Neural progenitor cell (in vitro differentiated cells): ENCODE data around the gene PHOX2B. TPM values are rescaled to one million over a fixed set of nuclear protein-coding genes. Genes with fewer than 3 reads are reported as not detected.

Experiments
- DNase-seq: peaks from one replicate; pipeline ENCODE4 v3.0.0-alpha.2; 2016; ENCODE audit warnings: low spot score
- H2AFZ ChIP-seq: fragments of 200-600 bp; sonication (generic); replicated peaks from 2 replicates; pipeline ENCODE4 v1.6.1; 2016; ENCODE audit warnings: antibody characterized with exemption
- H3F3A ChIP-seq: fragments of 200-600 bp; sonication (generic); 2 replicates; pipeline ENCODE4 v1.6.1; 2016; ENCODE audit warnings: antibody characterized with exemption, low read depth
- H3K27ac ChIP-seq: fragments of 200-600 bp; sonication (generic); 2 replicates; pipeline ENCODE4 v1.5.1; 2016; ENCODE audit warnings: mild to moderate bottlenecking
- H3K27me3 ChIP-seq: fragments of 200-600 bp; sonication (generic); 2 replicates; pipeline ENCODE4 v1.6.1; 2016; ENCODE audit warnings: mild to moderate bottlenecking, moderate library complexity
- H3K36me3 ChIP-seq: fragments of 200-600 bp; sonication (generic); 2 replicates; pipeline ENCODE4 v1.5.1; 2016
- H3K4me1 ChIP-seq: fragments of 200-600 bp; sonication (generic); 2 replicates; pipeline ENCODE4 v1.6.1; 2016; ENCODE audit warnings: mixed run types
- H3K4me2 ChIP-seq: fragments of 200-600 bp; sonication (generic); 2 replicates; pipeline ENCODE4 v1.6.1; 2016
- H3K4me3 ChIP-seq: fragments of 200-600 bp; sonication (generic); 2 replicates; pipeline ENCODE4 v1.5.1; 2016
- H3K79me2 ChIP-seq: fragments of 200-600 bp; sonication (generic); 2 replicates; pipeline ENCODE4 v1.6.1; 2016; ENCODE audit warnings: low read depth
- H3K9ac ChIP-seq: fragments of 200-600 bp; sonication (generic); 2 replicates; pipeline ENCODE4 v1.6.1; 2016
- H3K9me3 ChIP-seq: fragments of 200-600 bp; sonication (generic); 2 replicates; pipeline ENCODE4 v1.5.1; 2016; ENCODE audit warnings: low read depth
- H4K20me1 ChIP-seq: fragments of 200-600 bp; sonication (generic); 2 replicates; pipeline ENCODE4 v1.6.1; 2016; ENCODE audit warnings: low read depth
- H3K27ac Mint-ChIP-seq: 3 replicates; pipeline ENCODE4 v1.8.0; 2021; ENCODE audit warnings: mixed read lengths
- H3K27me3 Mint-ChIP-seq: 2 replicates; pipeline ENCODE4 v1.8.0; 2022; ENCODE audit warnings: low read depth, mild to moderate bottlenecking, inconsistent platforms, moderate library complexity, mixed read lengths; ENCODE audit not compliant: insufficient read depth
- H3K36me3 Mint-ChIP-seq: 3 replicates; pipeline ENCODE4 v1.8.0; 2021; ENCODE audit warnings: mixed read lengths
- H3K4me1 Mint-ChIP-seq: 3 replicates; pipeline ENCODE4 v1.8.0; 2021; ENCODE audit warnings: mixed read lengths
- H3K4me3 Mint-ChIP-seq: 3 replicates; pipeline ENCODE4 v1.8.0; 2021; ENCODE audit warnings: mild to moderate bottlenecking, moderate library complexity, mixed read lengths
- H3K9me3 Mint-ChIP-seq: 3 replicates; pipeline ENCODE4 v1.8.0; 2020; ENCODE audit warnings: mixed read lengths
- CTCF ChIP-seq: fragments of 200-600 bp; sonication (generic); IDR thresholded peaks from 2 replicates; pipeline ENCODE4 v1.5.1; 2017; ENCODE audit warnings: antibody characterized with exemption, mild to moderate bottlenecking
- EZH2 ChIP-seq: fragments of 200-600 bp; sonication (generic); IDR thresholded peaks from 2 replicates; pipeline ENCODE4 v1.6.1; 2017; ENCODE audit warnings: antibody characterized with exemption, mild to moderate bottlenecking, moderate library complexity
- EZH2phosphoT487 ChIP-seq: fragments of 200-600 bp; sonication (generic); IDR thresholded peaks from 2 replicates; pipeline ENCODE4 v1.6.1; 2017; ENCODE audit warnings: antibody characterized with exemption
- total RNA-seq: library from RNA; depleted of rRNA; stranded (reverse); fragments of >200 nt; gene quantifications from 2 replicates; pipeline ENCODE4 v1.2.3, GENCODE V29; 2015; ENCODE audit warnings: low replicate concordance

The PHOX2B gene
- total RNA-seq, 1 donor from 2014 or later: not detected

- Histone ChIP-seq H2AFZ (no peak overlapping the region), H3K4me1 (no peaks in the 10 kb centered on the region), H3K27ac (no peak overlapping the region), H3K4me3 (no peak overlapping the region), H3K9me3 (no peaks in the 10 kb centered on the region), H3K79me2 (no peaks in the 10 kb centered on the region), H3K36me3 (no peaks in the 10 kb centered on the region), H3K4me2 (no peak overlapping the region), H3F3A (no peaks in the 10 kb centered on the region), H3K9ac (no peak overlapping the region), H3K27me3 (peaks cover 94% of the 10 kb centered on the region), H4K20me1 (no peaks in the 10 kb centered on the region)
- DNase-seq: no peak
- no peak for TF ChIP-seq CTCF
- TF ChIP-seq EZH2phosphoT487: no peak
- no peak for TF ChIP-seq EZH2
- Mint-ChIP-seq H3K27ac (no peak overlapping the region), H3K27me3 (peaks cover 2% of the 10 kb centered on the region), H3K9me3 (peaks cover 2% of the 10 kb centered on the region), H3K36me3 (no peaks in the 10 kb centered on the region), H3K4me3 (no peak overlapping the region), H3K4me1 (no peaks in the 10 kb centered on the region)
Observed at GRCh38 chr4:41719417-41719816, 29.1 kb downstream of the PHOX2B start.

GRCh38 chr4:41718907-41719306, 29.6 kb downstream of the PHOX2B start:
- Mint-ChIP-seq H3K4me1 (no peaks in the 10 kb centered on the region), H3K9me3 (peaks cover 2% of the 10 kb centered on the region), H3K27me3 (peaks cover 2% of the 10 kb centered on the region), H3K27ac (no peak overlapping the region), H3K36me3 (no peaks in the 10 kb centered on the region), H3K4me3 (no peak overlapping the region)
- H3K4me1 ChIP-seq: no peaks in the 10 kb centered on the region
- H3K36me3 ChIP-seq: no peaks in the 10 kb centered on the region
- H3K79me2 ChIP-seq: no peaks in the 10 kb centered on the region
- no peak overlapping the region for H3K27ac ChIP-seq
- no peaks in the 10 kb centered on the region for H4K20me1 ChIP-seq
- TF ChIP-seq CTCF (no peak), EZH2phosphoT487 (no peak), EZH2 (no peak)
- no peak for DNase-seq
- H3K27me3 ChIP-seq: peaks cover 93% of the 10 kb centered on the region
- no peak overlapping the region for H3K4me2 ChIP-seq
- H3F3A ChIP-seq: no peaks in the 10 kb centered on the region
- H3K4me3 ChIP-seq: no peak overlapping the region
- H3K9ac ChIP-seq: no peak overlapping the region
- no peak overlapping the region for H2AFZ ChIP-seq
- no peaks in the 10 kb centered on the region for H3K9me3 ChIP-seq

GRCh38 chr4:41715155-41715554, 33.4 kb downstream of the PHOX2B start:
- H3K4me3 Mint-ChIP-seq: no peak overlapping the region
- no peak overlapping the region for H3K4me2 ChIP-seq
- H3K27me3 ChIP-seq: peaks cover 56% of the 10 kb centered on the region
- H3K27ac ChIP-seq: no peak overlapping the region
- no peaks in the 10 kb centered on the region for H3K79me2 ChIP-seq
- no peaks in the 10 kb centered on the region for H3K9me3 ChIP-seq
- no peak overlapping the region for H3K4me3 ChIP-seq
- H2AFZ ChIP-seq: no peak overlapping the region
- no peaks in the 10 kb centered on the region for H3F3A ChIP-seq
- H3K36me3 Mint-ChIP-seq: no peaks in the 10 kb centered on the region
- no peaks in the 10 kb centered on the region for H3K36me3 ChIP-seq
- H3K4me1 Mint-ChIP-seq: no peaks in the 10 kb centered on the region
- H3K27ac Mint-ChIP-seq: no peak overlapping the region
- no peak overlapping the region for H3K9ac ChIP-seq
- H3K9me3 Mint-ChIP-seq: no peaks in the 10 kb centered on the region
- TF ChIP-seq EZH2 (no peak), EZH2phosphoT487 (no peak), CTCF (no peak)
- no peak for DNase-seq
- H3K4me1 ChIP-seq: no peaks in the 10 kb centered on the region
- no peaks in the 10 kb centered on the region for H4K20me1 ChIP-seq
- H3K27me3 Mint-ChIP-seq: peaks cover 3% of the 10 kb centered on the region
